ENCODE measurements around the gene CCDC12.

DNA sequence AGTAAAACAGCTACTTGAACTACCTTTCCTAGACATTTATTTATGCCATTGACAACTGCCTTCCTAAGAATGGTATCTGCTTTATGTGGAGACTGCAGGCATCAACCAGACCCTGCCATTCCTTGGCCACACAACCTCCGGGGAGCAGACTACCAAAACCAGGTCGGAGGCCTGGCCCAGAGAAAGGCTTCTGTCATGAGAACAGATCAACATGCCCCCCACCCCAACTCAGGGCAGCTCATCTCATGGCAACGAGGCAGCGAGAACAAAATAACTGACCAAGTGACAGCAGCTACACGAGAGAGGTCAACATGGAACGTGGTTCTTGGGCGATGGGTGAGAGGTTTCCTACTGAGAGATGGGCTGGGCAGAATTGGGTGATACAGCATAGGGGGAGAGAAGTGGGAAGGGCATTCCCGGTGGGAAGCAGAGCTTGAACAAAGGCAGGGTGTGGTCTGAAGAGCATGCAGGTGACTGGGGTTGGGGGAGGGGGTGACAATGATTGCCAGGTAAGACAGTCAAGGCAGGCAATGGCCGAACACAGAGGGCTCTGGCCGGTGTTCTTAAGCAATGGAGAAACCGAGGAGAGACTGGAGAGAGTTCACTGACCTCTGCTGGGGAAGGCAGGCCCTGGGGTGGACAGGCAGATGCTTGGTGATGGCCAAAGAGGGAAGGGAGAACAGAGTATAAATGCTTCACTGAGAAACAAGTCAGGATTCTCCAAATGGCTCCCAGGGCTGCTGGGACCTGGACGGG lies 33.9 kb downstream of the CCDC12 start:
- TF ChIP-seq CTCF (IDR thresholded peaks at IDR 0.05), result no peak
- TF ChIP-seq POLR2A (IDR thresholded peaks at IDR 0.05), result no peak

Data from uterus (tissue), 2 donors.